Measurements from ENCODE around the gene DIDO1. TPM values are rescaled to one million over a fixed set of nuclear protein-coding genes. Genes with fewer than 3 reads are reported as not detected.

The DIDO1 gene
- total and polyA plus RNA-seq, 2 of the 13 experiments (the other 11 are each of a cell fraction or from before 2014, with no cell fraction given): 75.0 to 75.1 TPM

- TF ChIP-seq PREB (CRISPR knock-in tag; IDR thresholded peaks at IDR 0.05): no peak
- TF ChIP-seq ZNF549 (CRISPR knock-in tag; IDR thresholded peaks at IDR 0.05): no peak
- 0 out of 4 replicates have a peak, but pooled peaks of 1 of the 2 experiments have one; percentile 13 for TF ChIP-seq POLR2A (IDR thresholded peaks at IDR 0.05; ENCODE audit: insufficient read depth in 1 of 2, low read depth in 2 of 2, low read length in 2 of 2)
- no peak for TF ChIP-seq HES4 (CRISPR knock-in tag; IDR thresholded peaks at IDR 0.05; ENCODE audit: borderline replicate concordance)
- no peak for TF ChIP-seq ZNF44 (CRISPR knock-in tag; IDR thresholded peaks at IDR 0.05)
- no peak for TF ChIP-seq PCBP1 (IDR thresholded peaks at IDR 0.05; ENCODE audit: borderline replicate concordance, low read depth, low read length)
- no peak for TF ChIP-seq TCF12 (IDR thresholded peaks at IDR 0.05)
- no peak for TF ChIP-seq TCF12 (CRISPR knock-in tag; IDR thresholded peaks at IDR 0.05)
- TF ChIP-seq ZNF772 (CRISPR knock-in tag; IDR thresholded peaks at IDR 0.05): no peak
- no peak for TF ChIP-seq CREB1 (IDR thresholded peaks at IDR 0.05)
- TF ChIP-seq CREB1 (CRISPR knock-in tag; IDR thresholded peaks at IDR 0.05): no peak
- no peak for TF ChIP-seq EEA1 (CRISPR knock-in tag; IDR thresholded peaks at IDR 0.05; ENCODE audit: borderline replicate concordance)
- TF ChIP-seq ZFP90 (CRISPR knock-in tag; IDR thresholded peaks at IDR 0.05; ENCODE audit: borderline replicate concordance): no peak
- no peak for TF ChIP-seq FOXC1 (CRISPR knock-in tag; IDR thresholded peaks at IDR 0.05; ENCODE audit: borderline replicate concordance)
- no peak for TF ChIP-seq ARID2 (CRISPR knock-in tag; IDR thresholded peaks at IDR 0.05; ENCODE audit: borderline replicate concordance)
- TF ChIP-seq ZNF572 (CRISPR knock-in tag; IDR thresholded peaks at IDR 0.05): no peak
- TF ChIP-seq RAD51 (IDR thresholded peaks at IDR 0.05; ENCODE audit: borderline replicate concordance): no peak
- TF ChIP-seq ZBTB14 (CRISPR knock-in tag; IDR thresholded peaks at IDR 0.05): no peak
- peak; percentile 43; the same call in 1 of the 2 replicates for TF ChIP-seq ZNF768 (CRISPR knock-in tag; IDR thresholded peaks at IDR 0.05)
- TF ChIP-seq HNF1B (CRISPR knock-in tag; IDR thresholded peaks at IDR 0.05): 0 out of 2 replicates have a peak, but pooled peaks have one; percentile 26
- TF ChIP-seq FOXM1 (CRISPR knock-in tag; IDR thresholded peaks at IDR 0.05): no peak
- no peak for TF ChIP-seq ZNF30 (CRISPR knock-in tag; IDR thresholded peaks at IDR 0.05)
- 0 out of 4 replicates have a peak, but pooled peaks of 1 of the 2 experiments have one; percentile 62 for TF ChIP-seq KLF16 (CRISPR knock-in tag; IDR thresholded peaks at IDR 0.05)
- no peak for TF ChIP-seq REST (IDR thresholded peaks at IDR 0.05; ENCODE audit: borderline replicate concordance in 1 of 2, low read depth in 1 of 2, low read length in 2 of 2)
- TF ChIP-seq ZMAT5 (CRISPR knock-in tag; IDR thresholded peaks at IDR 0.05; ENCODE audit: borderline replicate concordance, low read depth): no peak
Measured at GRCh38 chr20:62893700-62894099, 32.6 kb downstream of the DIDO1 start (continued).

All from HepG2 (cell line).